Measurements from ENCODE around the gene SORCS1. TPM values are rescaled to one million over a fixed set of nuclear protein-coding genes. Genes with fewer than 3 reads are reported as not detected.

The SORCS1 gene
- total RNA-seq, 6 experiments from 2014 or later, result 0.04 to 0.16 (median 0.09) TPM; not detected in 2

DNA sequence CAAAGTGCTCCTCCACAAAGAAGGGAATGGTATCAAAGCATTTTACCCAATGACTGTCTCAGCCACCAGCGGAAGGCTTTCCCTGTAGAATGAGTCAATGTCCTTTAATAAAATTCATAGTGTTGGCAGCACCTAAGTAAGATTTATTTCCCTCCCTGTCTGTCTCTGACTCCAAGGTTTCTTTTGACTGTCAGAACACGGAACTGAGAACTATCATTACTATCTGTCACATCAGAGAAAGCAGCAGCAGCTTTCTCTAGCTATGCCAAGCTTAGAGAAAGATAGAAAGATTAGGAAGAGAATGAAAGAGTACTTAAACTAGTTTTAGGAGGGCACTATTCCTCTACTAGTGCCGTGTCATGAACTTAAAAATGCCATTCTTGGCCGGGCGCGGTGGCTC lies 400.1 kb downstream of the SORCS1 start:
- no peaks in the 10 kb centered on the region for H3K9me3 ChIP-seq
- WGBS (ENCODE audit: insufficient coverage, low coverage, low lambda C conversion rate, missing lambda C conversion rate), result 80% methylated on average over 6 of the region's 6 CpGs
- no peaks in the 10 kb centered on the region for H3K4me1 ChIP-seq
- ATAC-seq, result no peak
- DNase-seq, result no peak
- intact Hi-C loops (cut with DNase I), result no loop called here
- no peaks in the 10 kb centered on the region for H3K27me3 ChIP-seq
- no peaks in the 10 kb centered on the region for H3K36me3 ChIP-seq
- H3K27ac ChIP-seq, result no peak overlapping the region
- TF ChIP-seq, protein P1, sequence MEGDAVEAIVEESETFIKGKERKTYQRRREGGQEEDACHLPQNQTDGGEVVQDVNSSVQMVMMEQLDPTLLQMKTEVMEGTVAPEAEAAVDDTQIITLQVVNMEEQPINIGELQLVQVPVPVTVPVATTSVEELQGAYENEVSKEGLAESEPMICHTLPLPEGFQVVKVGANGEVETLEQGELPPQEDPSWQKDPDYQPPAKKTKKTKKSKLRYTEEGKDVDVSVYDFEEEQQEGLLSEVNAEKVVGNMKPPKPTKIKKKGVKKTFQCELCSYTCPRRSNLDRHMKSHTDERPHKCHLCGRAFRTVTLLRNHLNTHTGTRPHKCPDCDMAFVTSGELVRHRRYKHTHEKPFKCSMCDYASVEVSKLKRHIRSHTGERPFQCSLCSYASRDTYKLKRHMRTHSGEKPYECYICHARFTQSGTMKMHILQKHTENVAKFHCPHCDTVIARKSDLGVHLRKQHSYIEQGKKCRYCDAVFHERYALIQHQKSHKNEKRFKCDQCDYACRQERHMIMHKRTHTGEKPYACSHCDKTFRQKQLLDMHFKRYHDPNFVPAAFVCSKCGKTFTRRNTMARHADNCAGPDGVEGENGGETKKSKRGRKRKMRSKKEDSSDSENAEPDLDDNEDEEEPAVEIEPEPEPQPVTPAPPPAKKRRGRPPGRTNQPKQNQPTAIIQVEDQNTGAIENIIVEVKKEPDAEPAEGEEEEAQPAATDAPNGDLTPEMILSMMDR (IDR thresholded peaks at IDR 0.05), result no peak
- no peak for TF ChIP-seq POLR2A (IDR thresholded peaks at IDR 0.05)
- H3K4me3 ChIP-seq, result no peak overlapping the region

DNA sequence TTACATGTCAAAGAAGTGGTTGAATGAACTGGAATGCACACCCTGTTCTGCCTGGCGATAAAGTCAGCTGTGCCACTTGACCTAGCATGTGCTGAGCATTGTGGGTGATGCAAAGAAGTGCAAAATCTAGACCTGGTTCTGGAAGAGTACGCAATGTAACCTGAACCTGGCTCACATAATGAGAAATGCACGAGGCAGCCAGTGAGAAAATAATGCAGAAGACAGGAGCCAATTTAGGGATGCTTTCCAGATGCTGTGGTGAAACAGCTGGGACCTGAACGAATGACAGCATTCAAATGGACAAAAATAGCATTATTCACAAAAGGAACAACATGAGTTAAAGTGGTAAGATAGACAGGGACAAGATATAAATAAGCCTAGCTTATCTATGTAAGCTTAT lies 402.6 kb downstream of the SORCS1 start:
- Histone ChIP-seq H3K9me3 (no peaks in the 10 kb centered on the region), H3K4me3 (no peak overlapping the region), H3K27me3 (no peaks in the 10 kb centered on the region), H3K4me1 (no peaks in the 10 kb centered on the region), H3K36me3 (no peaks in the 10 kb centered on the region), H3K27ac (no peak overlapping the region)
- DNase-seq, result no peak
- no peak for ATAC-seq
- 45% methylated on average over 4 of the region's 4 CpGs for WGBS (ENCODE audit: insufficient coverage, low coverage, low lambda C conversion rate, missing lambda C conversion rate)
- TF ChIP-seq, protein P1 (IDR thresholded peaks at IDR 0.05), result no peak
- TF ChIP-seq POLR2A (IDR thresholded peaks at IDR 0.05), result no peak
- intact Hi-C loops (cut with DNase I), result no loop called here

DNA sequence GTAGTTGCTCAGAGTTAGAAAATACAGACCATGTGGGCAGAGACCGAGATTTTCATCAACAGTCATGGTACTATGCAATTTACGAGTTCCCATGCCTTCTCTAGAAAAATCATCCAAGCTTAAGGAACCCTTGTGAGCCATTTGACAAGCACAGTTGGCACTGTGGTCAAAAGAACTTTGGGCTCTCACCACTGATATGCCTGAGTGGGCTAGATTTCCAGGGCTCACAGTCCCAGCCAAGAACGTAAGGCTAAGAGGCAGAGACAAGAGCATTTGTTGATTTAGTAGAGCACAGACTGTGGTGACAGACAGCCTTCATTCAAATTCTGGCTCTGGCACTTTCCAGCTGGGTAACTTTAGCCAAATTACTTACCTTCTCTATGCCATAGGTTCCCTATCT lies 407.0 kb downstream of the SORCS1 start:
- Histone ChIP-seq H3K27ac (no peak overlapping the region), H3K9me3 (no peaks in the 10 kb centered on the region), H3K4me1 (no peaks in the 10 kb centered on the region), H3K4me3 (no peak overlapping the region), H3K36me3 (no peaks in the 10 kb centered on the region), H3K27me3 (no peaks in the 10 kb centered on the region)
- WGBS (ENCODE audit: insufficient coverage, low coverage, low lambda C conversion rate, missing lambda C conversion rate), result 51% methylated on average over 3 of the region's 3 CpGs
- ATAC-seq (no peak), DNase-seq (no peak)
- TF ChIP-seq, protein P1 (IDR thresholded peaks at IDR 0.05), result no peak
- no peak for TF ChIP-seq POLR2A (IDR thresholded peaks at IDR 0.05)
- intact Hi-C loops (cut with DNase I), result no loop called here

DNA sequence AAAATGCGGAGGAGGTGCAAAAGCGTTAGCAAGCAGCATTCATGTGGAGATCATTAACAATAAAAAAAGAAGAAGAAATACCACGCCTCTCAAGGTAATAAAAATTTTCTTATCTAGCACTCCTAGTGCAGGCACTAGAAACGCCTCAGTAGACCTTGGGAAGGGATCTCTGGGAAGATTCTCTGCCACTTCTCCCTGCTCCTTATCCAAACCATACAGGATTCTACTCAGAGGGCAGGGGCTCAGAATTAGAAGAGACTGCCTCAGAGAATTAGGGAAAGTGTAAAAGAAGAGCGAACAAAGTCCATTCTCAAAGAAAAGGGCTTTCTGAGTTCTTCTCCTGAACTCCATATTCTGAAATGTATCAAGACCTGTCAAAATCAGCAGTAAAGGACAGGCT lies 413.4 kb downstream of the SORCS1 start:
- H3K27me3 ChIP-seq, result no peaks in the 10 kb centered on the region
- no peaks in the 10 kb centered on the region for H3K4me1 ChIP-seq
- DNase-seq, result no peak
- no peaks in the 10 kb centered on the region for H3K9me3 ChIP-seq
- no peaks in the 10 kb centered on the region for H3K36me3 ChIP-seq
- no peak overlapping the region for H3K27ac ChIP-seq
- intact Hi-C loops (cut with DNase I), result no loop called here
- WGBS (ENCODE audit: insufficient coverage, low coverage, low lambda C conversion rate, missing lambda C conversion rate), result 70% methylated on average over 5 of the region's 5 CpGs
- no peak for ATAC-seq
- TF ChIP-seq POLR2A (IDR thresholded peaks at IDR 0.05), result no peak
- TF ChIP-seq, protein P1 (IDR thresholded peaks at IDR 0.05), result no peak
- no peak overlapping the region for H3K4me3 ChIP-seq

DNA sequence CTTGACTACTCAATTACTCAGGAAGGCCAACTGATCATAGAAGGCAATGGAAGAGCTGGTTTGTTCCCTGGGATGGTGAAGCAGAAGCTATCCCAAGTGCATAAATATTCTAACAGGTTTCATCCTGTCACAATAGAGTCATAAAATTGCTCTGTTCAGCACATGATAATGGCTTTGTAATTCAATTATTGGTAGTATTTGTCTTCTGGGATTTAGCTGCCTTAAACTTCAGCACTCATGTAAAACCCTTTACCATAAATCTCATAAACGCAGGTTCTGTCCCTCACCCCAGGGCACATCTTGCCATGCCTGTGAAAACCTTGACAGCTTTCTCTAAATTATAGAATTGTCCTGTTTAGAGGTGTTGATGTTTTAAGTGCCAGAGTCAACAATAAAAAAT lies 417.6 kb downstream of the SORCS1 start:
- Histone ChIP-seq H3K4me1 (no peaks in the 10 kb centered on the region), H3K4me3 (no peak overlapping the region), H3K36me3 (no peaks in the 10 kb centered on the region), H3K9me3 (no peaks in the 10 kb centered on the region), H3K27ac (no peak overlapping the region), H3K27me3 (no peaks in the 10 kb centered on the region)
- 60% methylated on average over 1 of the region's 1 CpG for WGBS (ENCODE audit: insufficient coverage, low coverage, low lambda C conversion rate, missing lambda C conversion rate)
- ATAC-seq (no peak), DNase-seq (no peak)
- intact Hi-C loops (cut with DNase I), result no loop called here
- TF ChIP-seq POLR2A (IDR thresholded peaks at IDR 0.05), result no peak
- TF ChIP-seq, protein P1 (IDR thresholded peaks at IDR 0.05), result no peak

Data from right lobe of liver (tissue), 6 donors.